Activated T-helper 17 cell treated with anti-CD3 and anti-CD28 coated beads, Interleukin-2, amount 50 U/mL, for 72 hours (primary cell): Measurements from ENCODE around the gene CEP170B. TPM values are rescaled to one million over a fixed set of nuclear protein-coding genes. Genes with fewer than 3 reads are reported as not detected.

Experiments used
- ATAC-seq: fragments of 150-1000 bp; cut with Tn5 transposase; replicated peaks from 2 replicates; pipeline ENCODE4 v1.10.0; 2021; ENCODE audit warnings: mild to moderate bottlenecking, moderate library complexity
- H3K27ac Mint-ChIP-seq: one replicate; pipeline ENCODE4 v1.8.0; 2022; ENCODE audit warnings: mixed read lengths
- H3K27me3 Mint-ChIP-seq: one replicate; pipeline ENCODE4 v1.8.0; 2022; ENCODE audit warnings: mixed read lengths
- H3K36me3 Mint-ChIP-seq: one replicate; pipeline ENCODE4 v1.8.0; 2022; ENCODE audit warnings: low read depth, mild to moderate bottlenecking, mixed read lengths
- H3K4me1 Mint-ChIP-seq: one replicate; pipeline ENCODE4 v1.8.0; 2022; ENCODE audit warnings: mixed read lengths
- H3K4me3 Mint-ChIP-seq: one replicate; pipeline ENCODE4 v1.8.0; 2022; ENCODE audit warnings: mild to moderate bottlenecking, mixed read lengths
- H3K9me3 Mint-ChIP-seq: one replicate; pipeline ENCODE4 v1.8.0; 2022; ENCODE audit warnings: mixed read lengths
- total RNA-seq, 2 donors: library from RNA; stranded (reverse); gene quantifications; one replicate each; pipeline ENCODE4 v1.2.3, GENCODE V29; 2022

Gene CEP170B
- total RNA-seq, 2 donors from 2014 or later: 5.2 to 6.1 TPM

DNA sequence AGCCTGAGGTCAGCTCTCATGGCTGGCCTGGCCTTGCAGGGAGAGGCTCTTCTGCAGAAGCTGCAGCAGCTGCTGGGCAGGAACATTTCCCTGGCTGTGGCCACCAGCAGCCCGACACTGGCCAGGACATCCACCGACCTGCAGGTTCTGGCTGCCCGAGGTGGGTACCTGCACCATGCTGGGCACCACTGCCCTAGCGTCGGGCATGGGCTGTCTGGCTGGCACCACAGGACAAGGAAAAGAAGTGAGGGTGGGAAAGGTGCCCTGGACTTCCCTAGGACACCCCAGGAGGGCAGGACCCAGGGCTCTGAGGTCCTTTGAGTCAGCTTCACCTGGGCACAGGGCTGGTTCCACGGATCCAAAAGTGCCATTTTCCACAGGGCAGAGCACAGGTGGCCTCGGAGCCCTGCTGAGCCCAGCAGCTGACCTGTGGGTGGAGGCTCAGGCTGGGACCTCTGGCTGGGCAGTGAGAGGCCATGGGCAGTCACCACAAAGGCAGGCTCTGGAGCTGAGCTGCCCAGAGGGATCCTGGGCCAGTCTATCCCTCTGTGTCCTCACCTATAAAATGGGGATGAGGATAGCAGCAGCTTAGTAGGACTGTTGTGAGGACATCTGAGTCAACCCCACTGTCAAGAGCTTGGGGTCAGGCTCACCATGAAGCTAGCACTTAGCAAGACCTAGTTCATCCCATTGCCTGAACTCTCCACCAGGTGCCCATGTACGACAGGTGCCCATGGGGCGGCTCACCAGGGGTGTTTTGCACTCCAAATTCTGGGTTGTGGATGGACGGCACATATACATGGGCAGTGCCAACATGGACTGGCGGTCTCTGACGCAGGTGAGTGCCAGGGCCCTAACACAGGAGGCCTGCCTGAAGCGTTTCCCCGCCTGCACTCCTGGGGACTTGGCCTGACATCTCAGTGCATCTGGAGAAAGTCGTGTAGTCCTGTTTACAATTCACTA, 64.5 kb downstream of the CEP170B start:
- H3K4me3 Mint-ChIP-seq: no peak overlapping the region
- ATAC-seq: no peak
- peaks cover 2% of the 10 kb centered on the region for H3K27me3 Mint-ChIP-seq
- H3K4me1 Mint-ChIP-seq: no peaks in the 10 kb centered on the region
- H3K9me3 Mint-ChIP-seq: no peaks in the 10 kb centered on the region
- no peak overlapping the region for H3K27ac Mint-ChIP-seq
- no peaks in the 10 kb centered on the region for H3K36me3 Mint-ChIP-seq

DNA sequence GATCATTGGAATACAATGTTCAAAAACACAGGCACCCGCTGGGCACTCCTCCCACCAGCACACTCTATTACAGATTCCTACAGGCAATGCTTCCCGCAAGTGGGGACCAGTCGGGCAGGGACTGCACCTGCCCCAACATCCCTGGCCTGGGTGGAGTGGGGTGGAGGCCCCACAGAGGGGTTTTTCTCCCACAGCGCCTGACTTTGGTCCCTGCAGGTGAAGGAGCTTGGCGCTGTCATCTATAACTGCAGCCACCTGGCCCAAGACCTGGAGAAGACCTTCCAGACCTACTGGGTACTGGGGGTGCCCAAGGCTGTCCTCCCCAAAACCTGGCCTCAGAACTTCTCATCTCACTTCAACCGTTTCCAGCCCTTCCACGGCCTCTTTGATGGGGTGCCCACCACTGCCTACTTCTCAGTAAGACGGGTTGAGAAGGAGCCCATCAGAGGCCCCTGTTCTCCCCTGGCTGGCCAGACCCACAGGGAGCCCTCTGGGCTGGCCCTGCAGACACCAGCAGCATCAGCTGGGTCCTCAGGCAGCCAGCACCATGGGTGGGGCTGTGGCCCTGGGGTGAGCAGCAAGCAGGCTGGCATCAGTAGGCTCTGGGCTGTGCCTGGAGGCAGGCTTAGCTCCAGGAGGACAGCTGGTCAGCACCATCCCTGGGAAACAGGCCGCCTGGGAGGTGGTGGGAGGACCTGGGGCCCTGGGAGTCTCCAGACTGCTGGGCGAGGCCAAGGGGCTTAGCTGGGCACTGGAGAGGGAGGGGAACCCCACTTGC, 65.6 kb downstream of the CEP170B start:
- H3K9me3 Mint-ChIP-seq: no peaks in the 10 kb centered on the region
- peaks cover 4% of the 10 kb centered on the region for H3K27me3 Mint-ChIP-seq
- H3K4me3 Mint-ChIP-seq: no peak overlapping the region
- no peak for ATAC-seq
- no peak overlapping the region for H3K27ac Mint-ChIP-seq
- H3K4me1 Mint-ChIP-seq: no peaks in the 10 kb centered on the region
- no peaks in the 10 kb centered on the region for H3K36me3 Mint-ChIP-seq

DNA sequence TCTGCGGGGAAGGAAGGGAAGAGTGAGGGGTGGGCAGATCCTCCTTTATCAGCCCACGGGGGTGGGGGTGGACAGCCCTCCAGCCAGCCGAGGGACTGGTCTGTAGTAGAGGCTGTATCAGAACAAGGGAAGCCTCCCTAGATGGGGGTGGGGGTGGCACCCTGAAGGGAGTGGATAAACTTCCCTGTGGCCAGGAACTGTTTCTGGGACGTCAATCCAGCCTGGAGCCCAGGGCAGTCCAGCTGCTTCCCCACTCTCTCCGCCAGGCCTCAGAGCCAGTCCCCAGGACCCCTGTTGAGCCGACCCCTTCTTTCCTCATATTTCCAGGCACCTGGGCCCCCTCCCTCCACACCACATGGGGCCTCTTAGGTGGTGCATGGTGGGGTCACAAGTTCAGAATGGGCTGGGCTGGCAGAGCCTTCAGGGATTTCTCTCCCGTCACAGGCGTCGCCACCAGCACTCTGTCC, 66.3 kb downstream of the CEP170B start:
- no peaks in the 10 kb centered on the region for H3K36me3 Mint-ChIP-seq
- no peak overlapping the region for H3K4me3 Mint-ChIP-seq
- ATAC-seq: no peak
- H3K27me3 Mint-ChIP-seq: peaks cover 4% of the 10 kb centered on the region
- H3K4me1 Mint-ChIP-seq: no peaks in the 10 kb centered on the region
- no peak overlapping the region for H3K27ac Mint-ChIP-seq
- no peaks in the 10 kb centered on the region for H3K9me3 Mint-ChIP-seq

DNA sequence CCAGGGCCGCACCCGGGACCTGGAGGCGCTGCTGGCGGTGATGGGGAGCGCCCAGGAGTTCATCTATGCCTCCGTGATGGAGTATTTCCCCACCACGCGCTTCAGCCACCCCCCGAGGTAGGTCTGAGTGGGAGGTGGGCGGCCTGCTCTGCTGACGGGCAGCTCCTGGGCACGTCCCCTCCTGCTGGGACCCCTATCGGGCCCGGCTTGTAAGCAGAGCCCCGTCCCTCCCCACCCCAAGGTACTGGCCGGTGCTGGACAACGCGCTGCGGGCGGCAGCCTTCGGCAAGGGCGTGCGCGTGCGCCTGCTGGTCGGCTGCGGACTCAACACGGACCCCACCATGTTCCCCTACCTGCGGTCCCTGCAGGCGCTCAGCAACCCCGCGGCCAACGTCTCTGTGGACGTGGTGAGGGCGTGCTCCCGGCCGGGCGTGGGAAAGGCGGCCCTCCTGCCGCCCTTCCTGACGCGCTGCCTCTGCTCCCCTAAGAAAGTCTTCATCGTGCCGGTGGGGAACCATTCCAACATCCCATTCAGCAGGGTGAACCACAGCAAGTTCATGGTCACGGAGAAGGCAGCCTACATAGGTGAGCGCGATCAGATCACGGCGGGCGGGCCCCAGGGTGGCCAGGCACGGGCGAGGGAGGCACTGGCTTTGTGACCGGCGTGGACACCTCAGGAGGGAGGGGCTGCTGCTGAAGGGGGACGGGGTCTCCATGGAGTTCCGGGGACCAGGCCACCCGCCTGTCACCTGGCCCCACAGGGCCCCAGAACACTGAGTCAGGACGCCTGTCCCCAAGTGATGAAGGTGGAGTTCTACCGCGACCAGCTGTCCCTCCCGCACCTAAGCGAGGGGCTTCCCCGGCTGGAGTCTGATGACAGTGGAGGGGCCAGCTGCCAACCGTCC, 67.0 kb downstream of the CEP170B start:
- H3K27me3 Mint-ChIP-seq: peaks cover 4% of the 10 kb centered on the region
- no peaks in the 10 kb centered on the region for H3K36me3 Mint-ChIP-seq
- no peaks in the 10 kb centered on the region for H3K4me1 Mint-ChIP-seq
- no peak for ATAC-seq
- H3K4me3 Mint-ChIP-seq: no peak overlapping the region
- no peak overlapping the region for H3K27ac Mint-ChIP-seq
- no peaks in the 10 kb centered on the region for H3K9me3 Mint-ChIP-seq

DNA sequence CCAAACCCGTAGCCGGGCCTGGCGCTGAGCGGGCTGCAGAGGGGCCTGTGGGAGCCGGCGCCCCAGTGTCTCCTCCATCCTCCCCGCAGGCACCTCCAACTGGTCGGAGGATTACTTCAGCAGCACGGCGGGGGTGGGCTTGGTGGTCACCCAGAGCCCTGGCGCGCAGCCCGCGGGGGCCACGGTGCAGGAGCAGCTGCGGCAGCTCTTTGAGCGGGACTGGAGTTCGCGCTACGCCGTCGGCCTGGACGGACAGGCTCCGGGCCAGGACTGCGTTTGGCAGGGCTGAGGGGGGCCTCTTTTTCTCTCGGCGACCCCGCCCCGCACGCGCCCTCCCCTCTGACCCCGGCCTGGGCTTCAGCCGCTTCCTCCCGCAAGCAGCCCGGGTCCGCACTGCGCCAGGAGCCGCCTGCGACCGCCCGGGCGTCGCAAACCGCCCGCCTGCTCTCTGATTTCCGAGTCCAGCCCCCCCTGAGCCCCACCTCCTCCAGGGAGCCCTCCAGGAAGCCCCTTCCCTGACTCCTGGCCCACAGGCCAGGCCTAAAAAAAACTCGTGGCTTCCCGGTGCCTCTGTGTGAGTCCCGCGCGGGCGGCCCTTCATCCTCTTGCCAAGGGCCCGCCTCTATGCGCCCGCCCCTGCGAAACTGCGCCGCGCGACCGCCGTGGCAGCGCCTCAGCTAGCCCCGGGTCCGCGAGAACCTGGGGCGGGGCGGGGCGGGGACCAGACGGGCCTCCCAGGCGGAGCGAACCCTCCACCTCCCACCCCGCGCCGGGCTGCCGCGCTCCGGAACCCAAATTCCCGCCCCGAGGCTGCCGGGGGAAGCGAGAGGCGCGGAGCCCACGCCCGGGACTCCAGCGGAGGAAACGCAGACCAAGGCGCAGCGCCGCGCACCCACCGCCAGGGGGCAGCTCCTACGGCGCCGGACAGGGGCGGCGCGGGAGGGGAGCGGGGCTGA, 67.9 kb downstream of the CEP170B start:
- no peaks in the 10 kb centered on the region for H3K36me3 Mint-ChIP-seq
- no peak overlapping the region for H3K27ac Mint-ChIP-seq
- ATAC-seq: peak; percentile 88
- H3K9me3 Mint-ChIP-seq: no peaks in the 10 kb centered on the region
- H3K4me3 Mint-ChIP-seq: peak overlapping the region; percentile 17
- no peaks in the 10 kb centered on the region for H3K4me1 Mint-ChIP-seq
- peaks cover 4% of the 10 kb centered on the region for H3K27me3 Mint-ChIP-seq

DNA sequence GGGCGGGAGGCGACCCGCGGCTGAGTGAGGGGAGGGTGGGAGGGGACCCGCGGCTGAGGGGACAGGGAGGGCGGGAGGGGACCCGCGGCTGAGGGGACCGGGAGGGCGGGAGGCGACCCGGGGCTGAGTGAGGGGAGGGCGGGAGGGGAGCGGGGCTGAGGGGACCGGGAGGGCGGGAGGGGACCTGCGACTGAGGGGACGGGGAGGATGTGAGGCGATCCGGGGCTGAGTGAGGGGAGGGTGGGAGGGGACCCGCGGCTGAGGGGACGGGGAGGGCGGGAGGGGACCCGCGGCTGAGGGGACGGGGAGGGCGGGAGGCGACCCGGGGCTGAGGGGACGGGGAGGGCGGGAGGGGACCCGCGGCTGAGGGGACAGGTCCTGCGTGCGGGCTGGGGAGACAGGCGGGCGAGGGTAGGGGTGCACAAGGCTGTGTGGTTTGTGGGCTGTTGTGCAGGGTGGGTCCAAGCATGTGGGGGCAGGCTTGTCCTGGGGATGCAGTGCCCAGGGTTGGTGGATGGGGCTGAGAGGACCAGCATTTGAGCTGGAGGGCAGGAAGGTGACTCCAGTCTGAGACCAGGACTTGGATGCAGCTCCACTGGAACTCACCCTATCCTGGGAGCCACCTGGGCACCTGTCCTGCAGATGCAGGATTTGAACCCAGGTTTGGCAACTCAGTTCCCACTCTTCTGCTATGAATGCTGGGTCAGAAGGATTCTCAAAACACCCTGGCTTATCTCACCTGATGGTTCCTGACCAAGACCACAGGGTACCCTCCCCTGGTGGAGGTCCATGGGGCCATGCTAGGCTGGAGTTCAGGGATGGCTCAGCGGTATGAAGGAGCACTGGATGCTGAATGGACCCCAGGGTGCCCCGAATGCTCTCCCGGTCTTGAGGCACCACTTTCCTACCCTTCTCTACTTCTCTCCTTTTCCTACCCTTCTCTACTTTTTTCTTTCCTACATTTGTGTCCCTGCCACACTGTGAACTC, 69.0 kb downstream of the CEP170B start:
- Mint-ChIP-seq H3K9me3 (no peaks in the 10 kb centered on the region), H3K4me3 (peak overlapping the region; percentile 36), H3K4me1 (no peaks in the 10 kb centered on the region), H3K27ac (no peak overlapping the region), H3K27me3 (peaks cover 4% of the 10 kb centered on the region), H3K36me3 (no peaks in the 10 kb centered on the region)
- ATAC-seq: no peak

DNA sequence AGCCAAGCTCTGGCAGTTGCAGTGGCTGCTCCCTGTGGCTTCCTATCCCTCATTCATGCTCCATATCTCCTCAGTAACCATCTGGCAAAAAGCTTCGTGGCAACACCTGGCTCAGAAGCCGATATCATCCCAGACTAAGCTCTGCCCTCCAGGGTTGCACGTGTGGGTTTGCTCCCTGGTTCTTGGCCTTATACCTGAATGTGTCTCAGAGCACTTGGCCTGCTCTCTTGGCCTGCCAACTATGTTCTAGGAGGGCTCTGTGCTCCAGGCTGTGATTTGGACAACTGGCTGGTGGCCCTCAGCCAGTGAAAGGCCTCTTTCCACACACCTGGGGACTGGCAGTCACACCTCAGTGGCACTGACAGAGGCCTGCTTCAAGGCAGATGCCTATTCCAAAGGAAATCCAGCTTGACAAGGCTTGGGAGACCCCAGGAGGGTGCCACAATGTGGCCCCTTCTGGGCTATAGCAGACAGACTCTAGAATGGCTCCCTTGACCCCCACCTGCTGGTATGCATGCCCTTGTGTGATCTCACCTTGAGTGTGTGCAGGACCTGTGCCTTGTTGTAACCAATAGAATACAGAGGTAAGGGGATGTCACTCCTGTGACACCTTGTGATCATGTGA, 70.1 kb downstream of the CEP170B start:
- H3K4me1 Mint-ChIP-seq: no peaks in the 10 kb centered on the region
- H3K4me3 Mint-ChIP-seq: peak overlapping the region; percentile 36
- no peak for ATAC-seq
- H3K36me3 Mint-ChIP-seq: no peaks in the 10 kb centered on the region
- peaks cover 4% of the 10 kb centered on the region for H3K27me3 Mint-ChIP-seq
- H3K27ac Mint-ChIP-seq: no peak overlapping the region
- H3K9me3 Mint-ChIP-seq: no peaks in the 10 kb centered on the region

DNA sequence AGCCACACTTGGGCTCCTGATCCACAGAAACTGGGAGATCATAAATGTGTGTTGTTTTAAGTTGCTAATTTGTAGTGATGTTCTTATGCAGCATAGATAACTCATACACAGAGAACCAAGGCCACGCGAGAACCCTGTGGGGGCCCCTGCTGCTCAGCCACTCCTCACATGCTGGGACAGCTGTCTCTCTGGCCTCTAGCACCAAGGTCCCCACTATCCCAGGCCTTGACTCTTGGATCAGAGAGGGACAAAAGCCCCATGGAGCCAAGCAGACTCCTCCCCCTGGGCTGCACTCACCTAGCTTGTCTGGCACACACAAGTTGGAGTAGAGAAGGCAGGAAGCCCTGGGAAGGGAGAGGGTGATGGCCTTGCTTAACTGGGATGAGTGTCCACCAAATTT, 70.9 kb downstream of the CEP170B start:
- ATAC-seq: no peak
- Mint-ChIP-seq H3K27ac (no peak overlapping the region), H3K27me3 (peaks cover 7% of the 10 kb centered on the region), H3K9me3 (no peaks in the 10 kb centered on the region), H3K36me3 (no peaks in the 10 kb centered on the region), H3K4me3 (no peak overlapping the region), H3K4me1 (no peaks in the 10 kb centered on the region)

DNA sequence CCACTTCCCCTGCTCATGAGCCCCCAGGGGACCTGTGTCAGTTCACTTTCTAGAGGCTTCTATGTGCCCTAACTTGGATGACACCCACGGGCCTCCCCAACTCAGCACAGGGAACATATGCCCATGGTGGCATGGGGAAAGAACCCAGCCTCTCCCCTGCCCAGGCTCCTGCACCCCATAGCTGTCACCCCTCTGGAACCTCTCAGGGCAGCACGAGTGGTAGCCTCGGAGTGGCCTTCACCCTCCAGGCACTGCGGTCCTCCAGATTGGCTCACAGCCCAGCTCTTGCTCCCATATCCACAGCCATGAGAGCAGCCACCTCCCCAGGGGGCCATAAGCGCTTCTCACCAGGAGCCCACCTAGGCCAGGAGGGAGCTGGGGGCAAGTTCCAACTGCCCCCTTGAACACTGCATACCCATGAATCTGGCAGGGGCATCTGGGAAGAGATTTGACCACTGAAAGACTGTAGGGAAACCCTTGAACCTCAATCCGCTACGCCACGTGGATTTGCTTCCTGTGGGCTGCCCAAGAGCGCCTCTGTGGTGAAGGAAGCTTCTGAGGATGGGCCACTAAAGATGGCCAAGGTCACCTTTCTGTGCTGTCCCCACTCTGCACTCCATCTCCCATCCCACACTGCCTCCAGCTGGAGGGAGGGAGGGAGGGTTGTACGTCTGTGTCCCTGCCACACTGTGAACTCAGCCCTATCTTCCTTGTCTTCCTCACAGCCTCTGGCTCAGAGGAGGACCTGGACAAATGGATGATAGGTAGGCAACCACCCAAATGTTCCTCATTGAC, 71.5 kb downstream of the CEP170B start:
- Mint-ChIP-seq H3K36me3 (no peaks in the 10 kb centered on the region), H3K27me3 (peaks cover 8% of the 10 kb centered on the region), H3K9me3 (no peaks in the 10 kb centered on the region), H3K27ac (no peak overlapping the region), H3K4me3 (no peak overlapping the region), H3K4me1 (no peaks in the 10 kb centered on the region)
- ATAC-seq: no peak

DNA sequence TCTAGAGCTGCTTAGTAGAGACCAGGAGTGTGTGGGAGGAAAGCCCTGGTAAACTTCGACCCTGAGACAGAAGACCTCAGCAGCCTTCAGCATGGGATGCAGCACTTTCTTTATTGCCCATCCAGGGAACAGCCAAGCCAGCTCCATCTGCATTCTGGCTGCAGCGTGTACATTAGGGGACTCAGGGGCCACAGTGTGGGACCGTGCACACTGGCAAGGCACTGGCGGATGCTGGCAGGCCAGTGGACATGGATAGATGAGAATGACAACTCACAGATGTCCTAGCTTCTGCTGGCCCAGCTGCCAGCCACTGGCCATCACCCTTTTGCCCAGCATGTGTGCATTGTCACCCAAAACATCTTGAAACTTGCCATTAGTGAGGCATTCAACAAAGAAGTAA, 72.1 kb downstream of the CEP170B start:
- Mint-ChIP-seq H3K27me3 (peaks cover 8% of the 10 kb centered on the region), H3K4me1 (no peaks in the 10 kb centered on the region), H3K36me3 (no peaks in the 10 kb centered on the region), H3K9me3 (no peaks in the 10 kb centered on the region), H3K4me3 (no peak overlapping the region), H3K27ac (no peak overlapping the region)
- no peak for ATAC-seq

DNA sequence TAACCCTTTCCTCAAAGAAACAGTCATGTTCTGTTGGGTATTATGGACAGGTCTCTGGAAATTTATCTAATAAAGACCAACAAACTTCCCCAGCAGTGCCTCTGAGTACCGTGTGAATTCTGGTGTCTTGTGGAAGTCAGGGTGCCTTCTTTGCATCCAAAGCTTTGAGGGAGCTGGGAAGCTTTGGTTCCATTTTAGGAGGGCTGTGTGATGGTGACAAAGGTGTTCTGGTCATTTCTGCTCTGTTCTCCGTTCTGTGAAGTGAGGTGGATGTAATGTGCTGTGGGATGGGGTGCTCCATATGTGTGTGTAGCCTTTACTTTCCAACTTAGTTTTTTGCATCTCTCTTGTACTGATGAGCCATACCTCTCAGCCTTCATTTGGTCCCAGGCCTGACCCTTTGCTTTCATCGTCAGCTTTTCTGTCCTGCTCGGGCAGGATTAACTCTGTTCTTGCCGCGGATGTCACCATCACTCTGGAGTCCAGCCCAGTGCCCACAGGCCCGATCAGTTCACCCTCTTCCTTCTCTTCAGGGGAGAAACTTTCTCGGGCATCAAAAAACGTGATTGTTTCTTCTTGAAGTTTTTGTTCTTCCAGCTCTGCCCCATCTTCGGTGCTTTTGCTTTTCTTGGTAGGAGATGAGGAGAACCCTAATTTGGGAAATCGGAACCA, 72.8 kb downstream of the CEP170B start:
- Mint-ChIP-seq H3K9me3 (no peaks in the 10 kb centered on the region), H3K27me3 (peaks cover 8% of the 10 kb centered on the region), H3K4me3 (no peak overlapping the region), H3K27ac (no peak overlapping the region), H3K36me3 (no peaks in the 10 kb centered on the region), H3K4me1 (no peaks in the 10 kb centered on the region)
- ATAC-seq: no peak
